GM23338 (cell line): Measurements from ENCODE around the gene RER1. TPM values are rescaled to one million over a fixed set of nuclear protein-coding genes. Genes with fewer than 3 reads are reported as not detected.
A peak's percentile ranks its signal among the peaks of the same experiment; 100 is the strongest.

Experiments used
- ATAC-seq: fragments of 200-7000 bp; cut with Tn5 transposase; 3 replicates; pipeline ENCODE4 v1.9.1; 2020
- DNase-seq: peaks from one replicate; pipeline ENCODE4 v3.0.0-alpha.2; 2015; ENCODE audit warnings: low spot score
- H2AFZ ChIP-seq: fragments of 200-600 bp; sonication (generic); 2 replicates; pipeline ENCODE4 v1.8.0; 2016; ENCODE audit warnings: antibody characterized with exemption, mild to moderate bottlenecking, moderate library complexity
- H3F3A ChIP-seq: fragments of 200-600 bp; sonication (generic); replicated peaks from 2 replicates; pipeline ENCODE4 v1.8.0; 2017; ENCODE audit warnings: antibody characterized with exemption, mixed run types, low read depth
- H3K27ac ChIP-seq: fragments of 200-600 bp; sonication (generic); 2 replicates; pipeline ENCODE4 v1.6.1; 2016; ENCODE audit warnings: low read depth
- H3K27me3 ChIP-seq: fragments of 200-600 bp; sonication (generic); 2 replicates; pipeline ENCODE4 v1.8.0; 2016; ENCODE audit warnings: mild to moderate bottlenecking, mixed run types, moderate library complexity; ENCODE audit not compliant: insufficient read depth
- H3K36me3 ChIP-seq: fragments of 200-600 bp; sonication (generic); 2 replicates; pipeline ENCODE4 v1.8.0; 2016; ENCODE audit warnings: mild to moderate bottlenecking; ENCODE audit not compliant: insufficient read depth
- H3K4me1 ChIP-seq: fragments of 200-600 bp; sonication (generic); 2 replicates; pipeline ENCODE4 v1.8.0; 2016; ENCODE audit warnings: mild to moderate bottlenecking, moderate library complexity; ENCODE audit not compliant: insufficient read depth
- H3K4me2 ChIP-seq: fragments of 200-600 bp; sonication (generic); 2 replicates; pipeline ENCODE4 v1.7.1; 2017; ENCODE audit warnings: mixed run types
- H3K4me3 ChIP-seq: fragments of 200-600 bp; sonication (generic); 2 replicates; pipeline ENCODE4 v1.6.1; 2016; ENCODE audit warnings: mixed run types
- H3K79me2 ChIP-seq: fragments of 200-600 bp; sonication (generic); replicated peaks from 2 replicates; pipeline ENCODE4 v1.8.0; 2017; ENCODE audit warnings: mild to moderate bottlenecking; ENCODE audit not compliant: insufficient read depth
- H3K9me2 ChIP-seq: fragments of 200-600 bp; sonication (generic); 2 replicates; pipeline ENCODE4 v1.8.0; 2017; ENCODE audit not compliant: insufficient read depth
- H4K20me1 ChIP-seq: fragments of 200-600 bp; sonication (generic); replicated peaks from 2 replicates; pipeline ENCODE4 v1.8.0; 2017; ENCODE audit warnings: mild to moderate bottlenecking; ENCODE audit not compliant: insufficient read depth
- H3K27ac Mint-ChIP-seq: 2 replicates; pipeline ENCODE4 v1.8.0; 2020; ENCODE audit warnings: inconsistent platforms, mild to moderate bottlenecking, moderate library complexity, mixed read lengths
- H3K27me3 Mint-ChIP-seq: 3 replicates; pipeline ENCODE4 v1.8.0; 2022; ENCODE audit warnings: low read depth, mild to moderate bottlenecking, moderate library complexity, mixed read lengths, inconsistent platforms; ENCODE audit not compliant: insufficient read depth, poor library complexity
- H3K36me3 Mint-ChIP-seq: 3 replicates; pipeline ENCODE4 v1.8.0; 2021; ENCODE audit warnings: low read depth, mild to moderate bottlenecking, inconsistent platforms, moderate library complexity, mixed read lengths
- H3K4me1 Mint-ChIP-seq: 3 replicates; pipeline ENCODE4 v1.8.0; 2020; ENCODE audit warnings: mild to moderate bottlenecking, inconsistent platforms, mixed read lengths
- H3K4me3 Mint-ChIP-seq: 3 replicates; pipeline ENCODE4 v1.8.0; 2021; ENCODE audit warnings: moderate library complexity, mild to moderate bottlenecking, inconsistent platforms, mixed read lengths
- H3K9me3 Mint-ChIP-seq: 3 replicates; pipeline ENCODE4 v1.8.0; 2020; ENCODE audit warnings: moderate library complexity, mild to moderate bottlenecking, inconsistent platforms, mixed read lengths
- CREB1 ChIP-seq: fragments of 250-450 bp; sonication (Bioruptor Pico); IDR thresholded peaks from 2 replicates; pipeline ENCODE4 v1.5.0; 2020; ENCODE audit warnings: low read depth, mild to moderate bottlenecking, moderate library complexity
- ETS1 ChIP-seq: IDR thresholded peaks from 2 replicates; pipeline ENCODE4 v1.6.1; 2016; ENCODE audit warnings: antibody characterized with exemption
- EZH2phosphoT487 ChIP-seq: fragments of 200-600 bp; sonication (generic); IDR thresholded peaks from one replicate; pipeline ENCODE4 v1.8.1; 2018; ENCODE audit warnings: antibody characterized with exemption; ENCODE audit not compliant: unreplicated experiment
- JUNB ChIP-seq: IDR thresholded peaks from one replicate; pipeline ENCODE4 v1.6.1; 2016; ENCODE audit warnings: antibody characterized with exemption; ENCODE audit not compliant: unreplicated experiment
- NANOG ChIP-seq: IDR thresholded peaks from 2 replicates; pipeline ENCODE4 v1.6.1; 2016; ENCODE audit warnings: antibody characterized with exemption, borderline replicate concordance
- POLR2AphosphoS5 ChIP-seq: IDR thresholded peaks from 2 replicates; pipeline ENCODE4 v1.6.1; 2016; ENCODE audit warnings: antibody characterized with exemption, low read depth
- STAT1 ChIP-seq: IDR thresholded peaks from one replicate; pipeline ENCODE4 v1.6.1; 2016; ENCODE audit warnings: antibody characterized with exemption; ENCODE audit not compliant: unreplicated experiment
- ZNF114 ChIP-seq: fragments of 250-450 bp; sonication (Bioruptor Pico); IDR thresholded peaks from 2 replicates; pipeline ENCODE4 v1.5.0; 2020; ENCODE audit warnings: mild to moderate bottlenecking, moderate library complexity
- ZNF331 ChIP-seq: fragments of 250-450 bp; sonication (Bioruptor Pico); IDR thresholded peaks from 2 replicates; pipeline ENCODE4 v1.5.0; 2020; ENCODE audit warnings: low read depth, mild to moderate bottlenecking, moderate library complexity
- polyA plus RNA-seq: library from polyadenylated mRNA; unstranded; fragments of >200 nt; fragmentation: Nextera tagmentation; extraction: Ambion mirVana; gene quantifications from 2 replicates; pipeline ENCODE4 v1.2.1, GENCODE V29; 2016
- total RNA-seq: library from RNA; depleted of rRNA; stranded (reverse); fragments of >200 nt; shearing (Covaris generic); gene quantifications from 2 replicates; pipeline ENCODE4 v1.2.3, GENCODE V29; 2014
- TF ChIP-seq, protein P1 (sequence below): IDR thresholded peaks from one replicate; pipeline ENCODE4 v1.6.1; 2018; ENCODE audit warnings: antibody characterized with exemption; ENCODE audit not compliant: unreplicated experiment
- TF ChIP-seq, protein P2 (sequence below), 2 experiments: fragments of 200-600 bp in 1 of 2; sonication (generic) in 1 of 2; conservative IDR thresholded peaks; 2 replicates each; pipeline versions ENCODE4 v1.5.1 to v1.6.1; 2016 to 2017; ENCODE audit warnings: antibody characterized with exemption in 2 of 2, low read depth in 2 of 2, mild to moderate bottlenecking in 2 of 2, moderate library complexity in 1 of 2

The RER1 gene
- total and polyA plus RNA-seq, 2 experiments from 2014 or later, result 58.4 to 99.5 TPM

DNA sequence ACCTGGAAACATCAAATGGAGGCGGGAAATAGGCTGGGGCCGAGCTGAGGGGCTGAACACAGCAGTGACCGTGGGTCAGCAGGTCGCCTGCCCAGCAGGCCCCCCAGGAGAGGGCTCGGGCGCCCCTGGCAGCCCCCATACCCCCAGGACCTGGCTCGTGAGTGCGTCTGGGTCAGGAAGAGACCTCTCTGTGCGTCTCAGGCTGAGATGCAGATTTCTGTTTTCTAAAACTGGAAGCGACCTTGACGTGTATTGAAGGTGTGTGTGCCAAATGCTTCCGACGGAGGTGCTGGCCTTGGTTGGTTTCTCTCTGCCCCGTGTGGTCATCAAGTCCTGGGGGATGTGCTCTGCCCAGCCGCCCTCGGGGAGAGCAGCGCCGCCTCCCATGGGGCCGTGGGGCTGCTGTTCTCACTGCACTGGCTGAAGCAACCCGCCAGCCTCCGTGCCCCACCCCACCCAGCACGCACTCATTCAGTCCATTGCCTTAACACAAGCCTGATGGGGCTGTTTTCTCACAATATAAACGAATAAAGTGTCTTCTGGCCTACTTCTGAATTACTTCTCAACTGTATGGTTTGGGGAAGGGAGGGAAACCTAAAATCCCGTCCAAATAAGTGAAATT lies 13.4 kb downstream of the RER1 start (continued):
- TF ChIP-seq ETS1 (no peak), ZNF114 (CRISPR knock-in tag) (no peak)
- TF ChIP-seq, protein P1, sequence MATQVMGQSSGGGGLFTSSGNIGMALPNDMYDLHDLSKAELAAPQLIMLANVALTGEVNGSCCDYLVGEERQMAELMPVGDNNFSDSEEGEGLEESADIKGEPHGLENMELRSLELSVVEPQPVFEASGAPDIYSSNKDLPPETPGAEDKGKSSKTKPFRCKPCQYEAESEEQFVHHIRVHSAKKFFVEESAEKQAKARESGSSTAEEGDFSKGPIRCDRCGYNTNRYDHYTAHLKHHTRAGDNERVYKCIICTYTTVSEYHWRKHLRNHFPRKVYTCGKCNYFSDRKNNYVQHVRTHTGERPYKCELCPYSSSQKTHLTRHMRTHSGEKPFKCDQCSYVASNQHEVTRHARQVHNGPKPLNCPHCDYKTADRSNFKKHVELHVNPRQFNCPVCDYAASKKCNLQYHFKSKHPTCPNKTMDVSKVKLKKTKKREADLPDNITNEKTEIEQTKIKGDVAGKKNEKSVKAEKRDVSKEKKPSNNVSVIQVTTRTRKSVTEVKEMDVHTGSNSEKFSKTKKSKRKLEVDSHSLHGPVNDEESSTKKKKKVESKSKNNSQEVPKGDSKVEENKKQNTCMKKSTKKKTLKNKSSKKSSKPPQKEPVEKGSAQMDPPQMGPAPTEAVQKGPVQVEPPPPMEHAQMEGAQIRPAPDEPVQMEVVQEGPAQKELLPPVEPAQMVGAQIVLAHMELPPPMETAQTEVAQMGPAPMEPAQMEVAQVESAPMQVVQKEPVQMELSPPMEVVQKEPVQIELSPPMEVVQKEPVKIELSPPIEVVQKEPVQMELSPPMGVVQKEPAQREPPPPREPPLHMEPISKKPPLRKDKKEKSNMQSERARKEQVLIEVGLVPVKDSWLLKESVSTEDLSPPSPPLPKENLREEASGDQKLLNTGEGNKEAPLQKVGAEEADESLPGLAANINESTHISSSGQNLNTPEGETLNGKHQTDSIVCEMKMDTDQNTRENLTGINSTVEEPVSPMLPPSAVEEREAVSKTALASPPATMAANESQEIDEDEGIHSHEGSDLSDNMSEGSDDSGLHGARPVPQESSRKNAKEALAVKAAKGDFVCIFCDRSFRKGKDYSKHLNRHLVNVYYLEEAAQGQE, result no peak

DNA sequence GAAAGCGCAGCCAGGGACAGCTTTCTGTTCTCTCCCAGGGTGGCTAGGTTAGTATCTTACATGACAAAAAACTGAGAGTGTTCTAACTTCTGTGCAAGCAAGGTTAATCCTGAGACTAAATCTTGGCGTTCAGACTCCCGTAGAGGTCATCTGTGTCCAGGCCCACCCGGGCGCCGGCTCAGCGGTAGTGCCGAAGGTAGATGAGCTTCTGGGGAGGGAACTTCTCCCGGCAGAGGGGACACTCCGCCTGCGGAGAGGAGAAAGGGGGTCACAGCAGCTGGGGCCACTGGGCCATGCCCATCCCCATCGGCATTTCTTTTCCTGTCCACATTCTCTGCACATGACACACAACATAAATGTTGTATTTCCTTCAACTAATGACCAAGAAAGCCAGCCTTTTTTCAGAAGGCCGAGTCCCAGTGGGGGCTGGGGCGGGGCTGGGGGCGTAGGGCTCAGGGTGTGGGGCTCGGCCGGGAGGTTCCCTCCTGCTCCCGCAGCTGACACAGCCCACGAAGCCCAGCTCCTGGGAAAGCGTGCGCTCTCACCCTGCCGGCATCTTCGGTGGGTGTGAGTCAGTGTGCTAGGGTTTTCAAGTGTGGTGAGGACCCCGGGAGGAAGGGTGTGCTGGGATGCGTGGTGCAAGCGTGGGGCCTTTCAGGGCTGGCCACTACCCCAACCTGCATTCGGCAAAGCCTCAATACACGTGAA lies 14.1 kb downstream of the RER1 start:
- H3K27ac Mint-ChIP-seq, result no peak overlapping the region
- Histone ChIP-seq H3K27ac (peak overlapping the region; percentile 63), H2AFZ (no peak overlapping the region), H3K79me2 (no peaks in the 10 kb centered on the region), H4K20me1 (no peaks in the 10 kb centered on the region), H3K27me3 (no peaks in the 10 kb centered on the region), H3K4me3 (no peak overlapping the region), H3F3A (peaks cover 14% of the 10 kb centered on the region; the same call in 1 of the 2 replicates), H3K36me3 (0 out of 2 replicates have a peak, but pooled peaks cover 5% of the 10 kb centered on the region), H3K4me2 (no peak overlapping the region), H3K9me2 (no peaks in the 10 kb centered on the region), H3K4me1 (no peaks in the 10 kb centered on the region)
- no peak overlapping the region for H3K4me3 Mint-ChIP-seq
- ATAC-seq (no peak), DNase-seq (no peak)
- no peaks in the 10 kb centered on the region; the same call in 2 of the 3 replicates for H3K4me1 Mint-ChIP-seq
- H3K36me3 Mint-ChIP-seq, result peaks cover 59% of the 10 kb centered on the region
- H3K27me3 Mint-ChIP-seq, result peaks cover 20% of the 10 kb centered on the region
- no peaks in the 10 kb centered on the region; the same call in 2 of the 3 replicates for H3K9me3 Mint-ChIP-seq
- TF ChIP-seq ZNF331 (CRISPR knock-in tag), result no peak
- no peak for TF ChIP-seq EZH2phosphoT487
- TF ChIP-seq CREB1 (CRISPR knock-in tag), result no peak
- TF ChIP-seq STAT1, result no peak
- TF ChIP-seq, protein P1, result no peak
- TF ChIP-seq ETS1, result no peak
- TF ChIP-seq POLR2AphosphoS5, result no peak
- TF ChIP-seq NANOG, result no peak
- TF ChIP-seq, protein P2, sequence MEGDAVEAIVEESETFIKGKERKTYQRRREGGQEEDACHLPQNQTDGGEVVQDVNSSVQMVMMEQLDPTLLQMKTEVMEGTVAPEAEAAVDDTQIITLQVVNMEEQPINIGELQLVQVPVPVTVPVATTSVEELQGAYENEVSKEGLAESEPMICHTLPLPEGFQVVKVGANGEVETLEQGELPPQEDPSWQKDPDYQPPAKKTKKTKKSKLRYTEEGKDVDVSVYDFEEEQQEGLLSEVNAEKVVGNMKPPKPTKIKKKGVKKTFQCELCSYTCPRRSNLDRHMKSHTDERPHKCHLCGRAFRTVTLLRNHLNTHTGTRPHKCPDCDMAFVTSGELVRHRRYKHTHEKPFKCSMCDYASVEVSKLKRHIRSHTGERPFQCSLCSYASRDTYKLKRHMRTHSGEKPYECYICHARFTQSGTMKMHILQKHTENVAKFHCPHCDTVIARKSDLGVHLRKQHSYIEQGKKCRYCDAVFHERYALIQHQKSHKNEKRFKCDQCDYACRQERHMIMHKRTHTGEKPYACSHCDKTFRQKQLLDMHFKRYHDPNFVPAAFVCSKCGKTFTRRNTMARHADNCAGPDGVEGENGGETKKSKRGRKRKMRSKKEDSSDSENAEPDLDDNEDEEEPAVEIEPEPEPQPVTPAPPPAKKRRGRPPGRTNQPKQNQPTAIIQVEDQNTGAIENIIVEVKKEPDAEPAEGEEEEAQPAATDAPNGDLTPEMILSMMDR (conservative IDR thresholded peaks at IDR 0.05; ENCODE audit: low read depth in 2 of 2), result no peak
- TF ChIP-seq JUNB, result no peak
